ENCODE measurements around the gene BSG.
"Not testable (repeated sequence)": the region's sequence is repeated elsewhere in the genome, so short reads cannot be mapped to it uniquely, and the experiment has no call there.

The BSG gene

DNA sequence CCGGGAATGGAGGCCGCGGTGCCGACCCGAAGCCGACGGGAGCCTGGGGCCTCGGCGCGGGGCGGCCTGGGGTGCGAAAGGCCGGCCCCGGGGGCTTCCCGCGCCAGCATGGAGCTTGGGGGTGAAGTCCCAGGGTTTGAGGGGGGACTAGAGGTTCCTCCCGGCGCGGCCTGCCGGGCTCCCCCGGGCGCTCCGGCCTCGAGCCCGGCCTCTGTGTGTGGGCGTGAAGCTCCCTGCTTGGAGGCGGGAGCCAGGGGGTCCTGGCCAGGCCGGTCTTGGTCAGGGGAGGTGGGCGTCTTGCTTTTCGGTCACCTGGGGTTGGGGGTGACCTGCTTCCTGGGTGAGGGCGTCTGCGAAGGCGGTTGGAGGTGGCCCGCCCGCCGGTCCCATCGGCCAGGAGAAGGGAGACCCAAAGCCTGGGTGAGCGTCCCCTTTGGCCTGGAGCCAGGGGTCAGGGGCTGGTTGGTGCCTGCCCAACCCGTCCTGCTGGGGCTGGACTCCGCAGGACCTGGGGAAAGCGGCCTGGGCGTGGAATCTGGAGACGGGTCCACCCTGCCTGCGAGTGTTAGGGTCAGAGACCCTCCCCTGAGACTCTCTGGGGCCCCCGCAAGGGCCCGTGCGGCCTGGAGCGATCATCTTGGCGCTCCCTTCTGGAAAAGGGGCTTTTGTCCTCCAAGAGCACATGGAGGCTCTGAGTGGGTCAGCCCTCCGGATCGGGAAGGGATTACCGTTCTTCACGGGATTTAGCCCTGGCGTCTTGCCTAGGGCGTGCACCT lies 535 bp downstream of the BSG start:
- DNase-seq (ENCODE audit: low read depth), result no peak

DNA sequence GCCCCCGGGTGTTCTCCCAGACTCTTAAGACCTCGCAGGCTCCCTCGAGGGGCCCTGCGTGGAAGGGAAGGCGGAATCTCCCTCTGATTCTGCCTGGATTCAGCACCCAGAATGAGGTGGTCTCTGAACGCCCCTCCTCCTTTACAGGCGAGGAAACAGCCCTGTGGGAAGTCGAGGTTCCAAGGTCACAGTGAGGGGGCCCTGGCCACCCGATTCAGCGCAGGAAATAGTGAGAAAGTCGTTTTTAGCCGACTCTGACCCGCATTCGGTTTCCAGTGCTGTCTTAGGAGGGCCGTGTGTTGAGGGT lies 1.1 kb downstream of the BSG start:
- no peak for DNase-seq (ENCODE audit: low read depth)

DNA sequence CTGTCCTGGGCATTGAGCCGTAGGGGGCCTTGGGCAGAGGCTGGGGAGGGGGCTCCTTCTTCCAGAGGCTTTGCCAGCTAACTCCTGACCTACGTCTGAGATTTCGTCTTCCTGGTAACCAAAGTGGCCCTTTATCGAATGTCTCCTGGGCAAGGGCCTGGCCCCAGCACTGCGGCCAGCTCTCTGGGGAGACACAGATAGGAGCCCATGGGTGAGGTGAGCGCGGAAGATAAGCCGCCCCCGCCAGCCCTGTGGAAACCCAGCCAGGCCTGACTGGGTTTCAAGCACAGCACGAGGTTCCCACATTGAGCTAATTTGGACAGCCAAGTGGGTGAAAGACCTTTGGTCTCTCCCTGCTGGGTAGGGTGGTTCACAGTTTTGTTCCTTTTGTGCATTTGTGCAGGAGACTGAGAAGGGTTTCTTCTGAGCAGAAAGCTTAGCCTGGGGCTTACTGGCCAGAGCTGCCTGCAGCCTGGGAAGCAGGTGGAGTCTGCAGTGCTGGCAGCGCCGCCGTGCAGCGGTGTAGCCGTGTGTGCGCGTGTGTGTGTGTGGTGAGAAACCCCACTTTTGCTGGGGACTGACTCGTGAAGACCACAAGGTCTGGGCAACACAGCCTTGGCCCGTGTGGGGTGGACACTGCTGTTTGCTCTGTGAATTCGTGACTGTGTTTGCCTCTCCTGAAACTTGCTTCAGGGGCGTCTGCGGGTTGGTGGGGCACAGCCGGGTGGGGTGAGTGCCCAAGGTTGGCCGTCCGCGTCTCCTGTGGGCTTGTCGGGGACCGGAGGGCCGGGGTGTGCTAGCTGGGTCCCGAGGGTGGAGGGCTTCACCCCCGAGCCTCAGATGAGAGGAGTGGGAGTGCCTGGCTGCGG lies 2.5 kb downstream of the BSG start:
- DNase-seq (ENCODE audit: low read depth), result peak; percentile 76

DNA sequence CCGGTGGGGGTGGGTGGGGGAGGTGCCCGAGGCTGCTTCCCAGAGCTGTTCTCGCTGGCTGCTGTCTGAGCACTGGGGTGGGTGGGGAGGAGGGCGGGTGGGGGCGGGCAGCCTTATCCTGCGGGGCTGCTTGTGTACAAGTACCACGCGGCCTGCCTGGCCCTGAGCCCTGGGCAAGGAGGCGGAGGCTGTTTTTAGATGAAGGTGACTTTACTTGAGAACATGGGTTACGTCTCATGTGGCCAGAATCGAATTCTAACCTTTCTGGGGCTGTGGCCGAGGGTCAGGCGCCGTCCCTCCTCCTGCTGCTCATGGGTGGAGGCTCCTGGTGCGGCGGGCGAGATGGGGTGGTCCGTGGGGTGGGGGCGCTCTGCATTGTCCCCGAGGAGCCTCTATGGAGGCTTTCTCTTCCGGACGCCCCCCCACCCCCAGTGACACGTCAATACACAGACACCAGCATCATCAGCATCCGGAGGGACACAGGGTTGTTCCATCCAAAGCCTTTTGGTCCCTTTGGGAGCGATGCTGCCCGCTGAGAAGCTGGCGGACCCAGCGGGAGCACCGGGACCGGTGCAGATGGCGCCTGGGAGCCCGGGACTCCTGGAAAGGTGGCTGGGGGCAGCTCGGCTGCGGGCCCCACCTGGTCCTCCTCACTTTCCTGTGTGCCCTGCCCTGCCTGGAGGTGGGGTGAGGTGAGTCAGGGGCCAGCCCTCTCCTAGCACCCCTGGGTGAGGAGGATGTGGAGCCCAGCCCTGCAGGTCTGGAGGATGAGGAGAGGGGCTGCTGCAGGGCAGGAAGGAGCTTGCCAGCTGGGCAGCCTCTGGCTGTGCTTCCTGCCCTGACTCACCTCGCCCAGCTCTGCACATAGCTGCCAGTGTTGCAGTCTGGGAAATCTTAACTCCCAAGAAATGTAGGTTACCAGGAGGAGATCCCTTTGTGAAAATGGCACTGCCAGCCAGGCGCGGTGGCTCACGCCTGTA lies 3.4 kb downstream of the BSG start:
- no peak for DNase-seq (ENCODE audit: low read depth)

DNA sequence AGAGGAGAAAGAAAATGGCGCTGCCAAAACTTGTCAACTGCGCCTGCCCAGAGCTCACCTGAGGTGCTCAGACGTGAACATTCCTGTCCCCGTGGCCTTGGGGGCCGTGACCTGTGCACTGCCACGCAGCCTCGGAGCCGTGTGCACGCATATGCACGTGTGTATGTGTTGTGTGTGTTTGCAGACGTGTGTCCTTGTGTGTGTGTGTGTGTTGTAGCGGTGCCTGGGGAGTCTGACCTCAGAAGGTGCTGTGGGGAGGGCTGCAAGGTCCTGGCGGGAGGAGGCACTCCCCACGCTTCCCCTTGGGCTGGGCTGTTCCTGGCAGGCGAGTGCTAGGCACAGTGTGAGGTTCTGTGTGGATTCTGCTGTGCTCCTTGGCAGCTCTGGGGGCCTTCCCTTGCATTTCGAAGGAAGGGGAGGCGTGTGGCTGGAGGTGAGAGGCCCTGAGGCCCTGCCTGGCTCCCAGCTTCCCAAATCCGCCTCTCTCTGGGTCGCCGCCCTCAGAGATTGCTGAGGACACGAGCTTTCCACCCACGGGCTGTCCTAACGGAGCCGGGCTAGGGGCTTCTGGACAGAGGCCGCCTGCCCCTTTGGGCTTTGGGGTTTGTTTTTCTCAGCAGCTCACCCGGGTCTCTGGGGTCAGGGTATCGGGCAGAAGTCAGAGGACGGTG lies 4.5 kb downstream of the BSG start:
- no peak for DNase-seq (ENCODE audit: low read depth)

DNA sequence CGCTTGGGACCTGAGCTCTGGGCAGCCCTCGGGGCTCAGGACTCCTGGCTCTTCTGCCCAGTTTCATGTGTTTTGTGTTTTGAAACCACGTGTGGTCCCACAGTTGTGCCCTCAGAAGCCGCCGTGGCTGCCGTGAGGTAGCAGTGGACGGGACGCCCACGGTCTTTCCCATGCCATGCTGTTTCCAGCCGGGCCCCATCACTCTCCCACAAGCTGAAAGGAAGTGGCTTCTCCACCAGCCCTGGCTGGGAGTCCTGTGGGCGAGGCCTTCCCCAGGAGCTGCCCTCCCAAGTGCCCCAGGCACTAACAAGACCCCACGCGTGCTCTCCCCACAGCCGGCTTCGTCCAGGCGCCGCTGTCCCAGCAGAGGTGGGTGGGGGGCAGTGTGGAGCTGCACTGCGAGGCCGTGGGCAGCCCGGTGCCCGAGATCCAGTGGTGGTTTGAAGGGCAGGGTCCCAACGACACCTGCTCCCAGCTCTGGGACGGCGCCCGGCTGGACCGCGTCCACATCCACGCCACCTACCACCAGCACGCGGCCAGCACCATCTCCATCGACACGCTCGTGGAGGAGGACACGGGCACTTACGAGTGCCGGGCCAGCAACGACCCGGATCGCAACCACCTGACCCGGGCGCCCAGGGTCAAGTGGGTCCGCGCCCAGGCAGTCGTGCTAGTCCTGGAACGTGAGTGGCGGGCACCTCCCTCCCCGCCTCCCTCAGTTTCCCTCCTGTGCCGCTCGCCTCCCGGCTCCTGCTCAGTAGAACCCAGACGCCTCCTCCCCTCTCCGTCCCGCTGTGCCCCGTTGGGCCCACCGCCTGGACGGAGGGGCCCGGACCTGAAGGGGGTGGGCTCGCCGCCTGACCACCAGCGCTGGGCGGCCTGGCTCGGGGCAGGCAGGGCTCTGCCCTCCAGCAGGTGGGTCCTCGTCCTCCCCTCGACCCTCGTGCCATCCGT lies 5.3 kb downstream of the BSG start:
- DNase-seq (ENCODE audit: low read depth), result no peak

DNA sequence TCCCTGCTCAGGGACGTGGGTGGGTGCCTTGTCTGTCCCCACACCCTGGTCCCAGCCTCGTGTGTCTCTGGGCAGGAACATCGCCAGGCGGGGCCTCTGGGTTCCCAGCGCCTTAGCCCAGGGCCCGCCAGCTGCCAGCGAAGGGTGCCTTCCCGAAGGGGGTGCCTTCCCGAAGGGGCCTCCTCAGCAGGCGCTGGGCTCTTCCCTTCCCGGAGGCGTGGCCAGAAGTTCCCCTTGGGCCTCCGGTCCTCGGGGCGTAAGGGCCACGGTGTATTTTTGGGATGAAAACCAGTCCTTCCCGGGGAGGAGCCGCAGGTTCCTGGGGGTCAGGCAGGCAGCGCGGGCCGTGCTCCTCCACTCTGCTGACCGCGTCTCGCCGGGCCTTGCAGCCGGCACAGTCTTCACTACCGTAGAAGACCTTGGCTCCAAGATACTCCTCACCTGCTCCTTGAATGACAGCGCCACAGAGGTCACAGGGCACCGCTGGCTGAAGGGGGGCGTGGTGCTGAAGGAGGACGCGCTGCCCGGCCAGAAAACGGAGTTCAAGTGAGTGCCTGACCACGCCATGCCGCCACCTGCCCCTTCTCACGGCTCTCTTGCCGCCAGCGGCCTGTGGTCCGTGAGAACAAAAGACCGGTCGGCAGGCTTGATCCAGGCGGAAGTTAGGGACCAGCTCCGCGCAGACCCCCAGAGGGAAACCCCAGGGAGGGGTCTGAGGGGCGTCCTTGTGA lies 6.9 kb downstream of the BSG start:
- DNase-seq (ENCODE audit: low read depth), result no peak

DNA sequence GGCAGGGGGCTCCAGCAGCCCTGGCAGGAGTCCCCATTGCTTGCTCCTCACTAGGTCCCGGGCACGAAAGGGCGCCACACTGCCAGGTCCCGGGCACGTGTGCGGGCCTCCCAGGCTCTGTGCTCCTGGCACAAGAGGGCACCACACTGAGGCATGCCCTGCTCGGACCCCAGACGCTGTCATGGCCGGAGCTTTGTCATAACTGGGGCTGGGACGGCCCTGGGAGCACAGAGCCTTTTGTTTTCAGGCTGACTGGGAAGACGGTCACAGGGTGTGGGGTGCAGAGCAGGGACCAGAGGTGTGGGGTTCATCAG lies 7.4 kb downstream of the BSG start:
- DNase-seq (ENCODE audit: low read depth), result no peak

DNA sequence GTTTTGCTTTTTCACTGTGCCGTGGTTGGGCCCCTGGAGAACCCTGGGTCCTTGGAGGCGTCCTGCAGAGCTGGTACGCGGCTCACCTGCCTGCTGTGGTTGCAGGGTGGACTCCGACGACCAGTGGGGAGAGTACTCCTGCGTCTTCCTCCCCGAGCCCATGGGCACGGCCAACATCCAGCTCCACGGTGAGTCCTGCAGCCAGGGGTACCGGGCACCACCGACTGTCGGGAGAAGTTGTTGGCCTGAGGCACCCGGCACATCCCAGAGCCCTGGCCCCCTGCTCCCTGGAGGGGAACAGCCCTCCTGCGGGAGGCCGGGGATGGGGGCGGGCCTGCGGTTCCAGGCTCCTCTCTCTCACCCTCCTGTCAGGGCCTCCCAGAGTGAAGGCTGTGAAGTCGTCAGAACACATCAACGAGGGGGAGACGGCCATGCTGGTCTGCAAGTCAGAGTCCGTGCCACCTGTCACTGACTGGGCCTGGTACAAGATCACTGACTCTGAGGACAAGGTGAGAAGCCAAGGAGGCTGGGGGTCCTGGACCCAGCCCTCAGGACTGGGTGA lies 8.0 kb downstream of the BSG start:
- no peak for DNase-seq (ENCODE audit: low read depth)

DNA sequence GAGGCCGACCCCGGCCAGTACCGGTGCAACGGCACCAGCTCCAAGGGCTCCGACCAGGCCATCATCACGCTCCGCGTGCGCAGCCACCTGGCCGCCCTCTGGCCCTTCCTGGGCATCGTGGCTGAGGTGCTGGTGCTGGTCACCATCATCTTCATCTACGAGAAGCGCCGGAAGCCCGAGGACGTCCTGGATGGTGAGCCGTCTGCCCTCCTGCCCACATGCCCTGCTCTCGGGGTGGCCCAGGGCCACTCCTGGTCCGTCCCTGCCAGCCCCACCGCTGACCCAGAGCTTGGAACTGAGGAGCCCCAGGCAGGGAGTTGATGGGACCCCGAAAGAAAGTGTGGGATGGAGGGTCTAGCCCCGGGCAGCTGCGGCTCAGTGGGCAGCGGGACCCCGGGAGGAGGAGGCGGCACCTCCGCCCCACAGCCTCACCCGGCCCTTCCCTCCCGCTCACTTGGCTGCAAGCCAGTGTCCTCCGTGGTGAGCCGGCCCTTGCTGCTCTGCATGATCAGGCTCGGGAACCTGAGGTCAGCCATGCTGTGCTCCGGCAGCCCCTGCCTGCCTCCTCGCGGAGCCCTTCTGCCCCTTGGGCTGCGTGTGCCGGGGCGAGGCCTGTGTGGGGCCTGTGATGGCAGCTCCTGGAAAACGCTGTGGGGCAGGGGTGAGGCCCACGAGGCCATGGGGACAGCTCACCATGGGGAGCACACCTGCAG lies 9.2 kb downstream of the BSG start:
- no peak for DNase-seq (ENCODE audit: low read depth)

DNA sequence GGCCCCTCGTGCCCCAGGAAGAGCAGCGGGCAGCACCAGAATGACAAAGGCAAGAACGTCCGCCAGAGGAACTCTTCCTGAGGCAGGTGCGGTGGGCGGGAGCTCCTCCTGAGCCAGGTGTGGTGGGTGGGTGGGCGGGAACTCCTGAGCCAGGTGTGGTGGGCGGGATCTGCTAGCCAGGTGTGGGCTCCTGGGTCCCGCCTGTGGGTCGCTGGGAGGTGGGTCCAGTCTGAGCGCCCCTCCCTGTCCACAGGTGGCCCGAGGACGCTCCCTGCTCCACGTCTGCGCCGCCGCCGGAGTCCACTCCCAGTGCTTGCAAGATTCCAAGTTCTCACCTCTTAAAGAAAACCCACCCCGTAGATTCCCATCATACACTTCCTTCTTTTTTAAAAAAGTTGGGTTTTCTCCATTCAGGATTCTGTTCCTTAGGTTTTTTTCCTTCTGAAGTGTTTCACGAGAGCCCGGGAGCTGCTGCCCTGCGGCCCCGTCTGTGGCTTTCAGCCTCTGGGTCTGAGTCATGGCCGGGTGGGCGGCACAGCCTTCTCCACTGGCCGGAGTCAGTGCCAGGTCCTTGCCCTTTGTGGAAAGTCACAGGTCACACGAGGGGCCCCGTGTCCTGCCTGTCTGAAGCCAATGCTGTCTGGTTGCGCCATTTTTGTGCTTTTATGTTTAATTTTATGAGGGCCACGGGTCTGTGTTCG lies 10.3 kb downstream of the BSG start:
- no peak for DNase-seq (ENCODE audit: low read depth)

DNA sequence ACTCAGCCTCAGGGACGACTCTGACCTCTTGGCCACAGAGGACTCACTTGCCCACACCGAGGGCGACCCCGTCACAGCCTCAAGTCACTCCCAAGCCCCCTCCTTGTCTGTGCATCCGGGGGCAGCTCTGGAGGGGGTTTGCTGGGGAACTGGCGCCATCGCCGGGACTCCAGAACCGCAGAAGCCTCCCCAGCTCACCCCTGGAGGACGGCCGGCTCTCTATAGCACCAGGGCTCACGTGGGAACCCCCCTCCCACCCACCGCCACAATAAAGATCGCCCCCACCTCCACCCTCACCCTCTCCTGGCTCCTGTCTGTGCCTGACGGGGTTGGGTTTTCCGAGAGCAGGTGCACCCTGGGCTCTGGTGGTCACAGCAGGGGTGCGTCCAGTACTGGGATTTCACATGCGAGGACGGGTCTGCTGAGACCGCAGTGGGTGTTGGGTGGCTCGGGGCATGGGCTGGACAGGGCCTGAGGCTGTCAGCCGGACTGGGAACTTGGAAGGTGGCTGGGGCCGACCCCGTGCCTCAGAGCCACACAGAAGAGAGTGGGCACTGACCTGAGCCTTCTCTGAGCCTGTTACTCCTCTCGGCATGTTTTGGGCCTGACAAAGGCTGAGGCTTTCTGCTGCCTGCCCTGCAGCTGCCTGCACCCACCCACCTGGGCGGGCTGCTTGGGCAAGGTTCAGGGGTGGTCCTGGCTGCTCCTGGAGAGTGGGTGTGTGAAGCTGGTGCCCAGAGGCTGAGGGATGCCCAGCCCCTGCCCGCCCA lies 11.0 kb downstream of the BSG start:
- DNase-seq (ENCODE audit: low read depth), result no peak

DNA sequence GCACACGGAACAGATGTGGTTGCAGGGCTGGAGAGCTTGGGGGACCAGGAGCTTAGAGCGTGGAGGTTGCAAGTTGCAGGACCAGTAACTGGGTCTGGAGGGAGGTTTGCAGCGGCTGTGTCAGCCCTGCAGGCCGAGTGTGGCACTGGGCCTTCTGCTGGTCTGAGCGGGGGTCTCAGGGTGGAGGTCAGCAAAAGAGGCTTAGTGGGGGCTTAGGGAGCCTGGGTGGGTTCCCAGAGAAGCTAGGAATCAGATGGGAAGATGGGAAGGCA lies 11.5 kb downstream of the BSG start:
- no peak for DNase-seq (ENCODE audit: low read depth)

DNA sequence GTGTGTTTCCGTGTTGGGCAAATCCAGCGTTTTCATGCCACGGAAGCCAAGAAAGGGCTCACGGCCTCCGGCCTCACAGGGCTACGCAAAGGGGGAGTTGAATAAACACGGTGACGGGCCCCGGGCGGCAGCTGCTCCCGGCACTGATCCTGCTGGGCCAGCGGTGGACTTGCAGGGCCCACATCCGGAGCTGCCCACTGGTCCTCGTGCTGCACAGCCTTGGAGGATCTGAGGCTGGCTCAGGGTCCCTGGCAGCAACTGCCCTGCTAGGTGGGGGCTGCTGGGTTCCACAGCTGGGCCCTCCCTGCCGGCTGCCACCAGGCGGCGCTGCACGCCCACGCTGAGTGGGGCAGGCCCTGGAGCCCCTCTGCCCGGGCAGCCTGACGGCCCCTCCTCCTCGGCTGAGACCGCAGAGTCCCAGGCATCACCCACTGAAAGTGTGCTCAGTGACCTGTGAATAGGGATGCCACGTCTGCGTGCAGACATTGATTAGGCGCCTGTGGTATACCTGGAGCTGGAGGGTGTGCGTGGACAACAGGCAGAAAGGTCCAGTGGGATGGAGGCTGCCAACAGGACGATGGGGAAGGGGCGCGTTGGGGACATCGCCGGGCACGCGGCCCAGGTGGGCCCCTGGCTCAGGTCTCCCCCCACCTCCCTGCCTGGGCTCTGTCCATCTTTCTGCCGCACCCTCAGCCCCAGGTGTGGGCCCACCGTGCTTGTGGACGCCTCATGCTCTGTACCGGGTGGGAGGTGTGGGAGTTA lies 12.0 kb downstream of the BSG start:
- no peak for DNase-seq (ENCODE audit: low read depth)

DNA sequence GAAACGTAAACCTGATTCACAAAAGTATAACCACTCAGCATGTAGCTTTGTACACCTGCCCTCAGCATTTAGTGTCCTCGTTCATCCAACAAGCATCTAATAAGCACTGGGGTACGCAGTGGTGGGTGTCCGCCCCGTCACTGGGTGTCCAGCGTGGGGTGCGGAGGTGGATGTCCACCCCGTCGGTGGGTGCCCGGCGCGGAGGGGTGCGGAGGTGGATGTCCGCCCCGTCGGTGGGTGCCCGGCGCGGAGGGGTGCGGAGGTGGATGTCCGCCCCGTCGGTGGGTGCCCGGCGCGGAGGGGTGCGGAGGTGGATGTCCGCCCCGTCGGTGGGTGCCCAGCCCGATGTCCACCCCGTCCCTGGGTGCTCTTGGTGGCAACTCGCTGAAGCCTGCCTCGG lies 12.8 kb downstream of the BSG start:
- DNase-seq (ENCODE audit: low read depth), result not testable (repeated sequence)

DNA sequence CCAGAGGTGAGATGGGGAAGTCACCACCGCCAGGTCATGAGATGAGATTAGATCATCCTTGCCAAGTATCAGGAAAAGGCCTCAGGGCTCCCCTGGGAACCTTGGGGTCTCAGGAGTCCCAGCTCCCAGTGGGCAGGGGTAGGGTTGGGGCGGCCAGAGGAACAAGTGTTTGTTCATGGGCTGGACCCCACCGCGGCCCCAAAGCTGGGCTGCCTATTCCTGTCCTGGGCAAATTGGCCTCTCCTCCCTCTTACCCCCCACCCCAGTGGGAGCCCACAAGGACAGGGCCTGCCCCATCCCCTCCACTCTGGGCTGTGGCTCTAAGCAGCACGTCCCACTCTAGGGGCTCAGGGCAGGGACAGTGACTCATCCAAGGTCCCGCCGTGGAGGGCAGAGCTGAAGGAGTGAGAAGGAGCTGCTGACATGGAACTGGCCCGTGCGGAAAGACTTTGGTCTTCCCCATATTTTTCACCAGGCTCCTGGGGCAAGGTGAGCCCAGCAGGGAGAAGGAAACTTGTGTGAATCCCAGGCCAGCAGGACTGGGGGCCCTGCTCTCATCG lies 13.2 kb downstream of the BSG start:
- no peak for DNase-seq (ENCODE audit: low read depth)
